Body of pancreas (tissue), 4 donors: ENCODE data around the gene RALGAPA1.

ENCODE experiments used
- CTCF ChIP-seq, 7 experiments: fragments of 450-650 bp in 4 of 7; fragments of 200-600 bp in 3 of 7; sonication (generic) in 3 of 7; IDR thresholded peaks; one replicate each; pipeline ENCODE4 v1.5.1; 2016 to 2019; ENCODE audit warnings: antibody characterized with exemption in 7 of 7
- POLR2A ChIP-seq, 3 donors: fragments of 450-650 bp; IDR thresholded peaks; one replicate each; pipeline ENCODE4 v1.6.1; 2016; ENCODE audit warnings: antibody characterized with exemption in 3 of 3, mild to moderate bottlenecking in 2 of 3

DNA sequence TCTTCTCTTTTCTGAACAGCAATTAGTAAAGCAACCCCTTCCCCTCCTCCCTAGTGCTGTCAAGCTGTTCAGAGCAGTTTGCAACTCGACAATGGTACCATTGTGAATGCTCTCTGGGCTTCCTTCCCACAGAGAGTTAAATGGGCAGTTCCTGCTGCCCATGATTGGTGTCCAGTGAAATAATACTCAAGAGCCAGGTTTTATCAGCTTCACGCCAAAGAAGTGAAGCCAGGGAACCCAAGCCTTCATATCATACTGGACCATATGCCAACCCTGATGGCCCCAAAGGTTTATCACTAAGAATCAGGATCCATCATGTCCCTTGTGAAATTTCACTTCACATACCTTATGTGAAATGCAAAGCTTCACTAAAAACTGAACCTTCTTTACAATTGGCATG is 250.4 kb downstream of the RALGAPA1 start:
- TF ChIP-seq CTCF (IDR thresholded peaks at IDR 0.05), result no peak
- no peak for TF ChIP-seq POLR2A (IDR thresholded peaks at IDR 0.05)
